ENCODE results near the gene CHD2. TPM values are rescaled to one million over a fixed set of nuclear protein-coding genes. Genes with fewer than 3 reads are reported as not detected.

The CHD2 gene
- total and polyA plus RNA-seq, 2 donors (not counting 3 experiments of a cell fraction or from before 2014, with no cell fraction given), result 53.8 to 97.9 TPM

DNA sequence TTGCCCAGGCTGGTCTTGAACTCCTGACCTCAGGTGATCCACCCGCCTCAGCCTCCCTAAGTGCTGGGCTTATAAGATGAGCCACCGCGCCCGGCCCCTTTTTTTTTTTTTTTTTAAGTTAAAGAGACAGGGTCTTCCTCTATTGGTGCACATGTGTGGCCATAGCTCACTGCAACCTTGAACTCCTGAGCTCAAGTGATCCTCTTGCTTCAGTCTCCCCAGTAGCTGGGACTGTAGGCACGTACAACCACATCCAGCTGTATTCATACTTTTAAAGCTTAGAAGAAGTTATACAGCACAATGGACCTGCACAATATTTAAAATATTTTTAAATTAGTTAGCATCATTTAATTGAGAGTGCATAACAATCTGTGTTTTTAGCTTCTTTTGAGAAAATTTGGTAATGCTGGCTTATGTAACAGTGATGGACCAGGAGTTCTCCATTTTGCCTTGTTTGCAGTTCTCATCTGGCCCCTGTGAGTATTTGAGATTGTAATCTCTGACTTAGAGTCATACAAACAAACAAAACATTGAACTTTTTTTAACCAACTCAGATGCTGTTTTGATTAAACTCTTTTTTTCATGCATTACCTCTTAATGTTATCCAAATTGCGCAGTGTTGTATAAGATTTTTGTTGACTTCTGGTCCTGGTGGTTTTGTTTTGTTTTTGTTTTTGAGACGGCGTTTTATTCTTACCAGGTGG lies 33.0 kb downstream of the CHD2 start:
- peaks cover 78% of the 10 kb centered on the region for H3K79me2 ChIP-seq (ENCODE audit: control insufficient read depth, insufficient read depth, low read length)
- H3K9me3 ChIP-seq (replicated peaks; ENCODE audit: control insufficient read depth, insufficient read depth, low read length), result no peaks in the 10 kb centered on the region
- dilution Hi-C loops (cut with MboI; ENCODE audit: extremely low pct_ligation_motif_present, low sequenced_read_pairs), result no loop called here
- DNase-seq (ENCODE audit: low read depth, low spot score) (no peak), FAIRE-seq (no peak)
- no peaks in the 10 kb centered on the region for H3K27me3 ChIP-seq (ENCODE audit: control insufficient read depth in 2 of 2, insufficient read depth in 2 of 2, low read length in 2 of 2)
- POLR2A ChIA-PET, result no interaction called here
- H2AFZ ChIP-seq (ENCODE audit: low read depth, low read length), result no peak overlapping the region
- H3K9ac ChIP-seq (replicated peaks; ENCODE audit: extremely low read depth, insufficient read depth, low read length), result no peak overlapping the region
- no peaks in the 10 kb centered on the region for H3K9me1 ChIP-seq (replicated peaks; ENCODE audit: control insufficient read depth, extremely low read depth, insufficient read depth, low read length)
- no peak overlapping the region for H3K27ac ChIP-seq (ENCODE audit: insufficient read depth, low read depth, low read length)
- no peak for TF ChIP-seq EZH2 (IDR thresholded peaks at IDR 0.05; ENCODE audit: borderline replicate concordance, low read depth, low read length, severe bottlenecking)
- no peak for TF ChIP-seq POLR2AphosphoS5 (IDR thresholded peaks at IDR 0.05; ENCODE audit: insufficient read depth, low read depth, low read length)
- no peak for TF ChIP-seq FOS (IDR thresholded peaks at IDR 0.05; ENCODE audit: borderline replicate concordance, insufficient read depth, low read length)
- no peak for TF ChIP-seq MAX (IDR thresholded peaks at IDR 0.05; ENCODE audit: insufficient read depth, insufficient read length)
- no peak for TF ChIP-seq JUN (IDR thresholded peaks at IDR 0.05; ENCODE audit: borderline replicate concordance, insufficient read depth, insufficient read length, low read depth)
- no peak for TF ChIP-seq GATA2 (IDR thresholded peaks at IDR 0.05; ENCODE audit: insufficient read depth, insufficient read length, low read depth, low read length)
- TF ChIP-seq POLR2A (IDR thresholded peaks at IDR 0.05; ENCODE audit: low read depth, low read length), result no peak
- no peak for TF ChIP-seq CTCF (IDR thresholded peaks at IDR 0.05; ENCODE audit: extremely low read depth in 1 of 2, insufficient read depth in 1 of 2, low read depth in 1 of 2, low read length in 2 of 2)
- TF ChIP-seq MYC (IDR thresholded peaks at IDR 0.05; ENCODE audit: low read depth, low read length), result no peak
- no peaks in the 10 kb centered on the region for H3K4me1 ChIP-seq (ENCODE audit: control insufficient read depth, extremely low read depth, insufficient read depth, low read length)
- H4K20me1 ChIP-seq (replicated peaks; ENCODE audit: control insufficient read depth, extremely low read depth, insufficient read depth, low read length), result peaks cover 2% of the 10 kb centered on the region
- no TSS peak for BruUV-seq (replicated peaks)
- H3K36me3 ChIP-seq (ENCODE audit: control insufficient read depth in 2 of 2, extremely low read depth in 1 of 2, insufficient read depth in 2 of 2, low read length in 2 of 2), result peaks cover 29% of the 10 kb centered on the region in 2 experiments
- intact Hi-C loops (cut with micrococcal nuclease), result no loop called here
- H3K4me3 ChIP-seq (replicated peaks in 1 of 3; ENCODE audit: insufficient read depth in 1 of 3, low read depth in 1 of 3, low read length in 3 of 3), result no peak overlapping the region
- H3K4me2 ChIP-seq (ENCODE audit: insufficient read depth, low read length), result no peak overlapping the region
- CTCF ChIA-PET, result interaction anchor here (0.9 to 2.8 kb wide), 6 partner anchors 15 to 135 kb away, joined by 3 to 15 read pairs (median 4); no protein-coding TSS in a partner anchor
